GM21423 (cell line): ENCODE data around the gene ESRRA.

Experiments
- ATAC-seq: cut with Tn5 transposase; IDR thresholded peaks from one replicate; pipeline ENCODE4 v1.9.1; 2021; ENCODE audit warnings: mild to moderate bottlenecking, moderate library complexity; ENCODE audit not compliant: unreplicated experiment

The ESRRA gene

GRCh38 chr11:64364435-64364834, 59.1 kb downstream of the ESRRA start:
- no peak for ATAC-seq

- ATAC-seq: no peak
These were observed 59.6 kb downstream of the ESRRA start for GRCh38 chr11:64364911-64365310.
